ENCODE measurements around the gene LCE1E. TPM values are rescaled to one million over a fixed set of nuclear protein-coding genes. Genes with fewer than 3 reads are reported as not detected.

The LCE1E gene
- total RNA-seq, 2 donors from 2014 or later = not detected

DNA sequence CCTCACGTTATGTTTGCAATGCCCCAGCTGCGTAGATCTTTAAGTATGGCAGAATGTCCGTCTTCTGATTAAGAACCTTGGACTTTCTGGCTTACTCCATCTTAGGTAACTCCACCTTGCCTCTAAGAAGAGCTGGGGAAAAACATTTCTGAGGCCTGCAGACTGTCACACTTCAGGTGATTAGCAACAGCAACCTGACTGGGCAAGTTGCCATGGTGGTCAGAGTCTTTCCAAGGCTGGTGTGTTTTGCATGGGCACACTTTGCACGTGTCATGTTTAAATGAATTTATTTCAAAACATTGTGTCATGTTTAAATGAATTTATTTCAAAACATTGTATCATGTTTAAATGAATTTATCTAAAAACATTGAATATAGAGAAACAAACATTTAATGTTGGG lies 27.4 kb upstream of the LCE1E start:
- H3K27me3 ChIP-seq (ENCODE audit: control insufficient read depth, insufficient read depth, low read length, poor library complexity, severe bottlenecking) = no peaks in the 10 kb centered on the region
- H3K4me1 Mint-ChIP-seq = no peaks in the 10 kb centered on the region
- TF ChIP-seq, protein P1, sequence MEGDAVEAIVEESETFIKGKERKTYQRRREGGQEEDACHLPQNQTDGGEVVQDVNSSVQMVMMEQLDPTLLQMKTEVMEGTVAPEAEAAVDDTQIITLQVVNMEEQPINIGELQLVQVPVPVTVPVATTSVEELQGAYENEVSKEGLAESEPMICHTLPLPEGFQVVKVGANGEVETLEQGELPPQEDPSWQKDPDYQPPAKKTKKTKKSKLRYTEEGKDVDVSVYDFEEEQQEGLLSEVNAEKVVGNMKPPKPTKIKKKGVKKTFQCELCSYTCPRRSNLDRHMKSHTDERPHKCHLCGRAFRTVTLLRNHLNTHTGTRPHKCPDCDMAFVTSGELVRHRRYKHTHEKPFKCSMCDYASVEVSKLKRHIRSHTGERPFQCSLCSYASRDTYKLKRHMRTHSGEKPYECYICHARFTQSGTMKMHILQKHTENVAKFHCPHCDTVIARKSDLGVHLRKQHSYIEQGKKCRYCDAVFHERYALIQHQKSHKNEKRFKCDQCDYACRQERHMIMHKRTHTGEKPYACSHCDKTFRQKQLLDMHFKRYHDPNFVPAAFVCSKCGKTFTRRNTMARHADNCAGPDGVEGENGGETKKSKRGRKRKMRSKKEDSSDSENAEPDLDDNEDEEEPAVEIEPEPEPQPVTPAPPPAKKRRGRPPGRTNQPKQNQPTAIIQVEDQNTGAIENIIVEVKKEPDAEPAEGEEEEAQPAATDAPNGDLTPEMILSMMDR (conservative IDR thresholded peaks at IDR 0.05) = no peak
- no peak overlapping the region for H3K9ac ChIP-seq (ENCODE audit: extremely low read depth, low read length, poor library complexity, severe bottlenecking)
- peaks cover 54% of the 10 kb centered on the region for H3K9me3 ChIP-seq (ENCODE audit: control insufficient read depth, low read length)
- no peak overlapping the region for H3K27ac Mint-ChIP-seq
- H3K36me3 Mint-ChIP-seq (ENCODE audit: low read depth) = peaks cover 3% of the 10 kb centered on the region
- peaks cover 93% of the 10 kb centered on the region for H3K9me3 Mint-ChIP-seq
- 50 to 75% methylated on average over 3 to 4 of the region's 4 CpGs for WGBS, 2 experiments (ENCODE audit: insufficient coverage in 1 of 2, insufficient read length in 1 of 2)
- no peak for DNase-seq
- no peaks in the 10 kb centered on the region for H3K27me3 Mint-ChIP-seq (ENCODE audit: insufficient read depth)
- H3K27ac ChIP-seq (ENCODE audit: low read depth, low read length) = no peak overlapping the region
- H3K4me3 ChIP-seq (ENCODE audit: low read length) = no peak overlapping the region
- no peaks in the 10 kb centered on the region for H3K36me3 ChIP-seq (ENCODE audit: control insufficient read depth, insufficient read depth, low read length)
- H3K4me3 Mint-ChIP-seq = no peak overlapping the region
- no peaks in the 10 kb centered on the region for H3K4me1 ChIP-seq (ENCODE audit: control insufficient read depth, insufficient read depth, low read length)

DNA sequence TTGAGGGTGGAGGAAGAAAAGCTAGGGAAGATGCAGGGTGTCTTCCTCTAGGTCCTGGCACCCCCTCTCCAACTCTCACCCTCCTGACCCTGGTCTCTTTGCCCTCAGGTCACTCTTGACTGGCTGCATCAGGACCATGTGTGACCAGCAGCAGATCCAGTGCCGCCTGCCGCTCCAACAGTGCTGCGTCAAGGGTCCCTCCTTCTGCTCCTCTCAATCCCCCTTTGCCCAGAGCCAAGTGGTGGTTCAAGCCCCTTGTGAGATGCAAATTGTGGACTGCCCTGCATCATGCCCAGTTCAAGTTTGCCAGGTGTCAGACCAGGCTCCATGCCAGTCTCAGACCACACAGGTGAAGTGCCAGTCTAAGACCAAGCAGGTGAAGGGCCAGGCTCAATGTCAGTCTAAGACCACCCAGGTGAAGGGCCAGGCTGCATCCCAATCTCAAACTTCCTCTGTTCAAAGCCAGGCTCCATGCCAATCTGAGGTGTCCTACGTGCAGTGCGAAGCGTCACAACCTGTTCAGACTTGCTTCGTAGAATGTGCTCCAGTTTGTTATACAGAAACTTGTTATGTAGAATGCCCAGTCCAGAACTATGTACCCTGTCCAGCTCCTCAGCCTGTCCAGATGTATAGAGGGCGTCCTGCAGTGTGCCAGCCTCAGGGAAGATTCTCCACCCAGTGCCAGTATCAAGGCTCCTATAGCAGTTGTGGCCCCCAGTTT lies 26.4 kb upstream of the LCE1E start:
- no peak overlapping the region for H3K27ac Mint-ChIP-seq
- H3K4me1 Mint-ChIP-seq = no peaks in the 10 kb centered on the region
- DNase-seq = no peak
- Histone ChIP-seq H3K27ac (ENCODE audit: low read depth, low read length) (no peak overlapping the region), H3K36me3 (ENCODE audit: control insufficient read depth, insufficient read depth, low read length) (no peaks in the 10 kb centered on the region), H3K9ac (ENCODE audit: extremely low read depth, low read length, poor library complexity, severe bottlenecking) (no peak overlapping the region), H3K27me3 (ENCODE audit: control insufficient read depth, insufficient read depth, low read length, poor library complexity, severe bottlenecking) (no peaks in the 10 kb centered on the region), H3K9me3 (ENCODE audit: control insufficient read depth, low read length) (peaks cover 55% of the 10 kb centered on the region), H3K4me3 (ENCODE audit: low read length) (no peak overlapping the region), H3K4me1 (ENCODE audit: control insufficient read depth, insufficient read depth, low read length) (no peaks in the 10 kb centered on the region)
- peaks cover 92% of the 10 kb centered on the region for H3K9me3 Mint-ChIP-seq
- peaks cover 3% of the 10 kb centered on the region for H3K36me3 Mint-ChIP-seq (ENCODE audit: low read depth)
- WGBS, 2 experiments (ENCODE audit: insufficient coverage in 1 of 2, insufficient read length in 1 of 2) = 68 to 74% methylated on average over 6 to 8 of the region's 8 CpGs
- no peaks in the 10 kb centered on the region for H3K27me3 Mint-ChIP-seq (ENCODE audit: insufficient read depth)
- H3K4me3 Mint-ChIP-seq = no peak overlapping the region
- TF ChIP-seq, protein P1 (conservative IDR thresholded peaks at IDR 0.05) = no peak

DNA sequence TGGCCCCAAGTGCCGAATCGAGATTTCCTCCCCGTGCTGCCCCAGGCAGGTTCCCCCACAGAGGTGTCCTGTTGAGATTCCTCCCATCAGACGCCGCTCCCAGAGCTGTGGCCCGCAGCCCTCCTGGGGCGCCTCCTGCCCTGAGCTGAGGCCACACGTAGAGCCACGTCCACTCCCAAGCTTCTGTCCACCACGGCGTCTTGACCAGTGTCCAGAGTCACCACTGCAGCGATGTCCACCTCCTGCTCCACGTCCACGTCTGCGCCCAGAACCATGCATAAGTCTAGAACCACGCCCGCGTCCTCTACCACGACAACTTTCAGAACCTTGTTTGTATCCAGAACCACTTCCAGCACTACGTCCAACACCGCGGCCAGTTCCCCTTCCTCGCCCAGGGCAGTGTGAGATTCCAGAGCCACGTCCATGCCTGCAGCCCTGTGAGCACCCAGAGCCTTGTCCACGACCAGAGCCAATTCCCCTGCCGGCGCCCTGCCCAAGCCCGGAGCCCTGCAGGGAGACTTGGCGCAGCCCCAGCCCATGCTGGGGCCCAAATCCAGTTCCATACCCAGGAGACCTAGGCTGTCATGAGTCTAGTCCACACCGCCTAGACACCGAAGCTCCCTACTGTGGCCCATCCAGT lies 25.4 kb upstream of the LCE1E start:
- peaks cover 3% of the 10 kb centered on the region for H3K36me3 Mint-ChIP-seq (ENCODE audit: low read depth)
- Histone ChIP-seq H3K27ac (ENCODE audit: low read depth, low read length) (no peak overlapping the region), H3K9me3 (ENCODE audit: control insufficient read depth, low read length) (peaks cover 50% of the 10 kb centered on the region), H3K27me3 (ENCODE audit: control insufficient read depth, insufficient read depth, low read length, poor library complexity, severe bottlenecking) (no peaks in the 10 kb centered on the region), H3K36me3 (ENCODE audit: control insufficient read depth, insufficient read depth, low read length) (no peaks in the 10 kb centered on the region), H3K9ac (ENCODE audit: extremely low read depth, low read length, poor library complexity, severe bottlenecking) (no peak overlapping the region), H3K4me1 (ENCODE audit: control insufficient read depth, insufficient read depth, low read length) (no peaks in the 10 kb centered on the region), H3K4me3 (ENCODE audit: low read length) (no peak overlapping the region)
- DNase-seq = no peak
- peaks cover 91% of the 10 kb centered on the region for H3K9me3 Mint-ChIP-seq
- 87 to 89% methylated on average over 26 to 31 of the region's 31 CpGs for WGBS, 2 experiments (ENCODE audit: insufficient coverage in 1 of 2, insufficient read length in 1 of 2)
- TF ChIP-seq, protein P1 (conservative IDR thresholded peaks at IDR 0.05) = no peak
- H3K4me1 Mint-ChIP-seq = no peaks in the 10 kb centered on the region
- no peak overlapping the region for H3K4me3 Mint-ChIP-seq
- no peak overlapping the region for H3K27ac Mint-ChIP-seq
- H3K27me3 Mint-ChIP-seq (ENCODE audit: insufficient read depth) = no peaks in the 10 kb centered on the region

Data from endodermal cell (in vitro differentiated cells).